GM19035 (cell line): ENCODE data around the gene SDC1.
A peak's percentile ranks its signal among the peaks of the same experiment; 100 is the strongest.

ENCODE experiments used
- ATAC-seq: cut with Tn5 transposase; IDR thresholded peaks from one replicate; pipeline ENCODE4 v1.9.1; 2021; ENCODE audit not compliant: unreplicated experiment

The SDC1 gene

GRCh38 chr2:20229322-20230113, 4.6 kb upstream of the SDC1 start:
- no peak for ATAC-seq

- no peak for ATAC-seq
Observed at GRCh38 chr2:20227894-20228505, 3.1 kb upstream of the SDC1 start.

GRCh38 chr2:20226152-20226545, 1.2 kb upstream of the SDC1 start:
- no peak for ATAC-seq

GRCh38 chr2:20225294-20226151, 593 bp upstream of the SDC1 start:
- peak; percentile 57 for ATAC-seq

GRCh38 chr2:20224164-20224715, 690 bp downstream of the SDC1 start:
- ATAC-seq: peak; percentile 34

GRCh38 chr2:20223407-20224163, 1.3 kb downstream of the SDC1 start:
- ATAC-seq: peak; percentile 23

GRCh38 chr2:20222769-20223406, 2.0 kb downstream of the SDC1 start:
- peak; percentile 1 for ATAC-seq

- ATAC-seq: no peak
Observed at GRCh38 chr2:20222014-20222768, 2.7 kb downstream of the SDC1 start.

GRCh38 chr2:20221555-20221973, 3.4 kb downstream of the SDC1 start:
- no peak for ATAC-seq

GRCh38 chr2:20220806-20221554, 4.0 kb downstream of the SDC1 start:
- ATAC-seq: no peak

GRCh38 chr2:20219763-20220380, 5.1 kb downstream of the SDC1 start:
- no peak for ATAC-seq

- ATAC-seq: no peak
Observed at GRCh38 chr2:20218331-20219320, 6.3 kb downstream of the SDC1 start.

- ATAC-seq: no peak
Observed at GRCh38 chr2:20217041-20217970, 7.6 kb downstream of the SDC1 start.

- no peak for ATAC-seq
Observed at GRCh38 chr2:20216130-20217025, 8.6 kb downstream of the SDC1 start.
